HepG2 (cell line): ENCODE measurements around the gene BROX. TPM values are rescaled to one million over a fixed set of nuclear protein-coding genes. Genes with fewer than 3 reads are reported as not detected.

Source experiments
- CTCF ChIP-seq: sonication (generic); formaldehyde crosslinking; IDR thresholded peaks from 2 replicates; pipeline ENCODE4 v1.5.0; 2020; ENCODE audit warnings: mild to moderate bottlenecking, missing genetic modification reagents, moderate library complexity
- FOXO1 ChIP-seq: sonication (generic); formaldehyde crosslinking; IDR thresholded peaks from 2 replicates; pipeline ENCODE4 v1.4.0; 2020; ENCODE audit warnings: missing genetic modification reagents
- HBP1 ChIP-seq: IDR thresholded peaks from 2 replicates; pipeline ENCODE4 v1.6.1; 2016; ENCODE audit warnings: low read depth, control low read depth
- IRF2 ChIP-seq: IDR thresholded peaks from 2 replicates; pipeline ENCODE4 v1.6.1; 2018; ENCODE audit warnings: missing genetic modification reagents, missing compliant biosample characterization
- NONO ChIP-seq, 2 experiments: fragments of 450-650 bp in 1 of 2; sonication (generic) in 1 of 2; formaldehyde crosslinking in 1 of 2; IDR thresholded peaks in 1 of 2; conservative IDR thresholded peaks in 1 of 2; 2 replicates each; pipeline versions ENCODE4 v1.6.1 to v1.8.0; 2017 to 2022; ENCODE audit warnings: mild to moderate bottlenecking in 1 of 2, missing genetic modification reagents in 1 of 2, moderate library complexity in 1 of 2
- RNF219 ChIP-seq: sonication (generic); formaldehyde crosslinking; IDR thresholded peaks from 2 replicates; pipeline ENCODE4 v1.5.0; 2020; ENCODE audit warnings: mild to moderate bottlenecking, missing genetic modification reagents
- ZNF180 ChIP-seq: sonication (generic); formaldehyde crosslinking; IDR thresholded peaks from 2 replicates; pipeline ENCODE4 v1.4.0; 2020; ENCODE audit warnings: low read depth, missing genetic modification reagents, borderline replicate concordance
- ZNF337 ChIP-seq: sonication (generic); formaldehyde crosslinking; IDR thresholded peaks from 2 replicates; pipeline ENCODE4 v1.5.1; 2020; ENCODE audit warnings: missing genetic modification reagents, low read depth, mild to moderate bottlenecking, borderline replicate concordance
- ZNF589 ChIP-seq: sonication (generic); formaldehyde crosslinking; conservative IDR thresholded peaks from 2 replicates; pipeline ENCODE4 v1.8.0; 2022; ENCODE audit warnings: mild to moderate bottlenecking, moderate library complexity, missing genetic modification reagents
- ZNF652 ChIP-seq: IDR thresholded peaks from 2 replicates; pipeline ENCODE4 v1.6.1; 2016; ENCODE audit warnings: low read depth, borderline replicate concordance
- ZNF790 ChIP-seq: sonication (generic); formaldehyde crosslinking; IDR thresholded peaks from 2 replicates; pipeline ENCODE4 v1.8.0; 2022; ENCODE audit warnings: missing genetic modification reagents, mild to moderate bottlenecking, borderline replicate concordance
- polyA plus RNA-seq, 8 experiments: library from polyadenylated mRNA; depleted of rRNA in 3 of 8; stranded (reverse) in 7 of 8; unstranded in 1 of 8; fragments of >200 nt; fragmentation: Illumina TruSeq in 4 of 8; extraction: Trizol in 4 of 8; gene quantifications; 2 replicates each; pipeline versions ENCODE4 v1.2.1 to v1.2.3, GENCODE V29; 2011 to 2016; ENCODE audit warnings: low read depth in 4 of 8, missing spikeins in 1 of 8, mixed read lengths in 1 of 8; ENCODE audit not compliant: insufficient read depth in 1 of 8
- total RNA-seq, 5 experiments: library from RNA; depleted of rRNA; stranded (reverse); fragments of >200 nt; fragmentation: Illumina TruSeq; extraction: Trizol; gene quantifications; 2 replicates each; pipeline ENCODE4 v1.2.3, GENCODE V29; 2016; ENCODE audit warnings: low read depth in 1 of 5

BROX gene
- total and polyA plus RNA-seq, 2 of the 13 experiments (the other 11 are each of a cell fraction or from before 2014, with no cell fraction given): 4.4 to 33.2 TPM

DNA sequence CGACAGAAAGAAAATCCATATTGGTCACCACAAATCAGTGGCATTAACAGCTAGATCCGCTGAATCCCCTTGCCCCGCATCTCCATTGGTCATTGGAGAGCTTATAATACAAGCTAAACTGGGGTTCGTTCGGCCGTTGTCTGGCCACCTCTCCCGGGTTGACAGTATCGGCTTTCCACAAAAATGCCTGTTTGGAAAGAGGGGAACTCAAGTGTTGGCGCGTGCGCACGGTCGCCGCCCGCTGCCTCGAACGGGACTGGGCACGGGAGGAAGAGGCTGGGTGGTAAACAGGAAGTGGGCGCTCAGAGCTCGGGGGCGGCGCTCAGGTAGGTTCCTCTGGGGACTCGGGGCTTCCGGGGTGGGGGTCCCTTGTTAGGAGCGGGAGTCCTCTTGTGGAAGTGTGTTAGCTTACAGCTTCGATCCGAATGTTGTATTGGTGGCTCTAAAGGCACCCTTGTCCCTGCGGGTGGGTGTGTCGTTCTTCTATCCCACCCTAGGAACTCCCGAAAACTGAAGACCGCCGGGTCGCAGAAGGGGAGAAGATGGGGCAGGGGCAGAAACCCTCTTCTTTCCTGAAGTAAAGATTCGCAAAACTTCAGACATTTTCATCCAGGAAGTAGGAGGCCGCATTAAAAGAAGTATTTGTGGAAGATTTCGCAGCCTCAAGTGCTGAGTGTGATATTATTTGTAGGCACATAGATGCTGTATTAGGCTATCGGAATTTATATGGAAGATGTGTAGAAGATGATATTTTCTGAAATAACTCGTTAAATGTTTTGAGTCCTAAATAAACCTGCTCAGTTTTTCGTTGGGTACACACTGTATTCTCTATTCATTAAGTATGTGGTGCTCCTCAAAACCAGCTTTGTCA, 962 bp downstream of the BROX start (continued):
- TF ChIP-seq NONO (IDR thresholded peaks at IDR 0.05) (no peak), NONO (CRISPR knock-in tag; conservative IDR thresholded peaks at IDR 0.05) (0 out of 2 replicates have a peak, but pooled peaks have one; percentile 25), ZNF790 (CRISPR knock-in tag) (peak; percentile 41; the same call in 1 of the 2 replicates), HBP1 (CRISPR knock-in tag) (0 out of 2 replicates have a peak, but pooled peaks have one; percentile 21), ZNF180 (no peak), RNF219 (CRISPR knock-in tag) (no peak), FOXO1 (CRISPR knock-in tag) (peak; percentile 98), ZNF652 (CRISPR knock-in tag) (no peak), ZNF337 (CRISPR knock-in tag) (no peak), CTCF (peak; percentile 54), ZNF589 (CRISPR knock-in tag) (0 out of 2 replicates have a peak, but pooled peaks have one; percentile 7), IRF2 (CRISPR knock-in tag) (peak; percentile 69)
